ENCODE data around the gene CABCOCO1.

The CABCOCO1 gene, protein sequence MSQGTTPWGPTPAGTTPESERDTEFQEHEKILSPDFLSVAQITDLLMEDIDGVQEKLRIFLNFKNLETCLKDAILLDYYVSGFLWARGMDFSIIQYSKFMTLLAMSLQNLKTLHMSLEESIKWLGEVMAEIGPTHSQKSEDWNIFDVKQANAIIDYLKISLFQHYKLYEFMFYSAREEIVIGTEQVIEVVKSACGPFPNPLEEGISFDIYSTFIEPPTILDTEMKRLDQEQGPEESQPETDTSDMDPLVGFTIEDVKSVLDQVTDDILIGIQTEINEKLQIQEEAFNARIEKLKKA
- total RNA-seq = 0 reads per million in 2 experiments

DNA sequence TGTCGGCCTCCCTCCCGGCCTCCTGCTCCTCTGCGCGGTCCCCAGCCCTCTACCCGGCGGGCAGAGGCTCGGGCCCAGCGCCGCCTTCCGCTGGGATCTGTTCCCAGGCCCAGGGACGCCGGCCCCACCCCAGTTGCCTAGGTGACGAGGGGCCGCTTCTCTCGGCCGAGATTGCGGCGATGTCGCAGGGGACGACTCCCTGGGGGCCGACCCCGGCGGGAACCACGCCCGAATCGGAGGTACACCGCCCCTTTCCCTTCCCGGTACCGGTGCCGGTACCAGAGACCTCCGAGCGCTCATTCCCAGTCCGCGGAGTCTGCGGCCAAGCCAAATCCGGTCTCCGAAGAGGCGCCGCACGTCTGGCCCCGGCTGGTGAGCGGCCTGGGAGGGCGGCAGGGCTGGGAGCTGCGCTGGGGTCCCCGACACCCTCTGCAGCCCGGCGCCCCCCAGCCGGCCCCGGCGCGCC, at the start of gene CABCOCO1:
CABCOCO1 (plus strand) TSS at position 136 of the 466 bp plus-strand sequence; CDS start at position 180, 44 bp downstream.
- no peak for DNase-seq (ENCODE audit: low read depth)

DNA sequence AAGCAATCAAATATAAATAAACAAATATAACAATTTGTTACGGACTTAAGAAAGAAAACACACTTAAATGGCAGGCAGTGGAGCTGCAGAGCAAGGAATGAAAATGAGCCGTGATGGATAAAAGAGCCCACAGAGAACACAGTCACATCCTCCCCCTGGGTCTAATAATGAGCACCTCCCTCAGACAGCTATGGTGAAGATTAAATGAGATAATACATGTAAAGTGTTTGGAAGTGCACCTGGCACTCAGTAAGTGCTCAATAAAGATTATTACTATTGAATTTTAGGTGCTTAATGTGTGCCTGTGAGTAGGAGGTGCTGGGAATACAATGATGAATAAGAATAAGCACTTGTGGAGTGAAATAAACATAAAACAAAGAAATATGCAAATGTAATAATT, 49.1 kb upstream of the CABCOCO1 start:
- no peak for DNase-seq (ENCODE audit: low read depth)

DNA sequence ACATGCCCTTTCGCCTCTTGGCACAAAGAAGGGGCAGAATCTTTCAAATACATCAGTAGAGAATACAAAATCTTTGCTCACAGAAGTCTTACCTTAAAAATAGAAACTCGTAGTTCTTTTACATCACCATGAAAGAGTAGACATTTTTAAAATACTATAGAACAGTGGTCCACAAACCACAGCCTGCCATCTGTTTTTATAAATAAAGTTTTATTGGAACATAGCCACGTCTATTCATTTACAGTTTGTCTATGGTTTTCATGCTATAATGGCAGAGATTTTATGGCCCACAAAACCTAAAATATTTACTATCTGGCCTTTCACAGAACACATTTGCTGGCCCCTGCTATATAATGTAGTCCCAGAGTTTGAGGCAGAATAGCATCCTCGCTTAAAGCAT, 46.1 kb upstream of the CABCOCO1 start:
- no peak for DNase-seq (ENCODE audit: low read depth)

DNA sequence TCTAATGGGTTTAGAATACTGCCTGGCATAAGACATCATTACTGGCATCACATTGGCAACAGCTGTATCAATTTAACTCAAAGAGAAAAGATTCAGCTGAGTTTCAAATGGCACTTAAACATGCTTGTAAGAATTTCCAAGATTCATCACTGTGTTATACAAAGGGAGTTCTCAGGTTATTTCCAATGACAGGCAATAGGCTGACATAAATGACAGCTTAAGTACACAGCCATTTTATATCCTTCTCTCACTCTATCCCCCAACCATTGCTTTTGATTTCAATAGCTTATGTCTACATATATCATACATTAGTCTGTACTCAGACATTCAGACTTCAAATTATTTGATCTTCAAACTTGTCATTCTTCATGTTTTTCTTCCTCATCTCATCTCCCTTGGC, 45.5 kb upstream of the CABCOCO1 start:
- DNase-seq (ENCODE audit: low read depth) = no peak

DNA sequence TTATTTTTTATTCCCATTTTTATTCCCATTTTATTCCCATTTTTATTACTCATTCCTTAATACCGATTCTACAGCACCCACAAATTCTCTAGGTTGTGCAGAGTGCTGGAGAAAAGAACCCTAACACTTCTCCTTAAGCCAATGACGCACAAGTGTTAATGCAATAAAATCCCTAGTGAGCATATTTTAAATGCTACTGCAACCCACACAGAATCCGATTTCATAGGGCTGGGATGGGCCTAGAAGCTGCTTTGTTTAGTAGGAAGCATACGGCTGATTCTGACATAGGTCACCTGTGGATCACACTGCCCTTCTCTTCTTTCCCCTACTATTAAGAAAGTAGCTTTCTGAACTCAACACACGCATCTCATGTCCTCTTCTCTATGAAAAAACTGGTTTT, 45.1 kb upstream of the CABCOCO1 start:
- no peak for DNase-seq (ENCODE audit: low read depth)

DNA sequence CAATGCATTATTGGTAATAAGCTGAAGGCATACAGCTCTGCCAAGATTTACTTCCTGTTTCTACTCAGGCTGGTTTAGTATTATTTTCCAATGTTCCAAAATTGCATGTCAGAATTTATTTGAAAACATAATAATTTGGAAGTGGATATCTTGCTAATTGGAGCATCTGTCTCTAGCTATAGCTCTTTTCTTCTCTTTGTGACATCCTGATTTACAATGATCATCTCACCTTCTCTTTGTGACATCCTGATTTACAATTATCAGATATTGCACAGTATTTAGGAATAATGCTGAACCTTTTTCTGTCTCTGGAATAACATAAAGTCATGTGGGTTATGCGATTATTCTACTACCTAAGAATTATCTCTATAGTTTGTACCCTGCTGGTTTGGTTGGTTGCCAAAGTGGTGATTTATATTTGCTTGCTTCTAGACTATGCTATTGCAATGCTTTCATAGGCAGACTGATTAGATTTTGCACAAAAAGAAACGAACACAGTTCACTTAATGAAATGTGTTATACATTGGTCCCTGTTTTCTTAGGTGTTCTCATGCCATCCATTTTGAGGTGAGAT, 44.3 kb upstream of the CABCOCO1 start:
- no peak for DNase-seq (ENCODE audit: low read depth)

DNA sequence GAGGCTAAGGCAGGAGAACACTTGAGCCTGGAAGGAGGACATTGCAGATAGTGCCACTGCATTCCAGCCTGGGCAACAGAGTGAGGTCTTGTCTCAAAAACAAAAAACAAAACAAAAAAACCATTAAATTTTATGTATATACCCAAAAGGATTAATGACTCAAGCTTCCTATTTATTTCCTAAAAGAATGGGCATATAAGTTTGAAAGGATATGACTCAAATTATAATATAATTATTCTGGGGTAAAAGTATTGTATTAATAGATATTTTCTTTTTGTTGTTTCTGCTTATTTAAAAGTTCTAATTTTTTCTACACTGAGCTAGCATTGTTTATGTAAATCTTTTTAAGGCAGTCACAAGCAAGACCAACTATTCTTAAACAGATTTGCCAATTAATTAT, 42.2 kb upstream of the CABCOCO1 start:
- no peak for DNase-seq (ENCODE audit: low read depth)

DNA sequence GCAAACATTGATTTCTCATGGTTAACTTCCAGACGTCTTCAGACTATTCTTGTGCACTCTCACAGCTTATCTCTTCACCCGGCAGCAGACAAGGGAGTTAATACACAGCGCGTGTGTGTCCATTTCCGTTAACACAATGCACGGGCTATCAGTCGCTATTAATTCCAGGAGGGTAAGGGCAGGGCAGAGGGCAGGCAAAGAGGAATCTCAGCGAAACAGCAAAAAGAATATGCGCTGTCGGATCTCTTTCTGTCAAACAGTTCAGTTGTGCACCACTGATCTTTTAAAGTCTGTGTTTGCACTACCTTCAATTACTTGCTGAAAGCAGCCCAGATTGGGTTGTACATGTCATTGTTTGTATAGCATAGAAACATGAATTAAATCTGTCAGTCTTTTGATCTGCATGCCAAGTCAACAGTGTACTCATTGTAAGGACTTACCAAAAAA, 41.1 kb upstream of the CABCOCO1 start:
- no peak for DNase-seq (ENCODE audit: low read depth)

DNA sequence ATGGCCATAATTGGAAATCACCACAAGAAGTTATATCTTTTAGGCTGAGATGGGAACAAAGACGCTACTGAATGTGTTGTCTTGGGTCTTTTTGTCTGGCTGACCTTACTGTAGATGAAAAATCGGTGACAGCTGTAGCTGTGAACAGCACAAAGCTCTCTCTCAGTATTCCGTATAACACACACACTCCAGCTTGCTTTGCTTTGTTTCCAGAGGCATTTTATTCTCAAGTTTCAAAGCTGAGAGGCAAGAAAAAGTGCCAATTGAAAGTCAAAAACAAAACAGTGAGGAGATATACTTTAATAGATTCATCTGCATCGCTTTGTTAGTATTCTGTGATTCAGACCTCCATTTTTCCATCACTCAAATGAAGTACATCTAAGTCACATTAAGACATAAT, 39.6 kb upstream of the CABCOCO1 start:
- no peak for DNase-seq (ENCODE audit: low read depth)

DNA sequence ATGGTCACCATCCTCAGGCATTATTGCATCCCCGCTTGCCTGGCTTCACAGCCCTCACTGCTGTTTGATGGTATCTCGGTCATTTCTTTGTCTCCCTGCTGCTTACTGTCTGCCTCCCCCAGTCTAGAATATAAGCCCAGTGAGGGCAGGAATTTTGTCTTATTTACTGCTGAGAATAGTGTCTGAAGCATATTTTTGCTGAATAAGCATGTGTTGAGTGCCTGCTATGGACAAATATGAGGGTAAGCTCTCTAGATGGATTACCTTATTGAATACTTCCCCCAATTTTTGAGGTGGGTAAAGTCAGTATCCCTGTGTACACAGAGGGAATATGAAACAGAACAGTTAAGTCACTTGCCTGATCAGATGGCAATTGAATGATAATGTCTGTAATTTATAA, 36.5 kb upstream of the CABCOCO1 start:
- no peak for DNase-seq (ENCODE audit: low read depth)

DNA sequence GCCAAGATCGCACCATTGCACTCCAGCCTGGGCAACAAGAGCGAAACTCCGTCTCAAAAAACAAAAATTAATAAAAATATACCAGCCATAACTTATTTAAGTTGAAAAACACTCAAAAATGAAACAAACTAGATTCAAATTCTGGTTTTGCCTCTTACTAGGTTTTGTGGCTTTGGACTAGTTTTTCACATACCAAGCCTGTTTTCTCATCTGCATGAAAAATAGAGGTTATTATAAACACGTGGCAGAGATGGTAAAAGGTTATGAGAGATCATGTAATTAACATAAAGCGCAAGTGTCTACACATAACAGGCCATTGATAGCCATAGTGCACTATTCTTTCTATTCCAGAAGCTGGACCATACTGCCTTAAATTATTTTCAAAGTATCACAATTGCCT, 35.5 kb upstream of the CABCOCO1 start:
- no peak for DNase-seq (ENCODE audit: low read depth)

DNA sequence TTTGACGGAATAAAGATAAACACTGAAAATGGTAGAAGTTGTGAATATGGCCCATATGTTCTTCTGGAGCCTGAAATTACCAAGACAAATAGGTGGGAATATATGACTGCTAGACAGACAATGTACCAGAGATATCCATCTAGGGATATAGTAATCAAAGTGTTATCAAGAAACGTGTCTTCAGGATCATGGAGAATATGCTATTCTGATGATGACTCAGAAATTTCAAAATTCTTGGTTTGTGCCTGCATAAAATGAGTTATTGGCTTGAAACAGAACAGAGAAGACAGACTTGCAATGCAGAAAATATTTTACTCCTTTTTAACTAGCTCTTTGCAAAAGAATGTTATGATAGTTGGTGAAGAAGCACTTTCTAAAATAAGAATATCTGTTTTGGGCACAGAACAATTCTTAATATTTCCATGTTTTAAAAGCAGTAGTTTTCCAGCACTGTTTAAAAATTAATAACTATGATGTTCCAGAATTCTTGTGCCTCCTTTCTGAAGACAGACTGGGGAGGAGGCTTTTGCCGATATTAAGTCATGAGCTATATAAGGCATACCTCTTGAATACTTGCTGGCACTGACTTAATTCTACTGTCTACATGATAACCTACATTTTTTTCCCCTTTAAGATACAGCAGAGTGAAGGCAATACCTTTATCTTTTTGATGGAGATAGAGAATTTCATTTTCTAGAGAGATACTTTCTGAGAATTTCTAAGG, 34.4 kb upstream of the CABCOCO1 start:
- no peak for DNase-seq (ENCODE audit: low read depth)

DNA sequence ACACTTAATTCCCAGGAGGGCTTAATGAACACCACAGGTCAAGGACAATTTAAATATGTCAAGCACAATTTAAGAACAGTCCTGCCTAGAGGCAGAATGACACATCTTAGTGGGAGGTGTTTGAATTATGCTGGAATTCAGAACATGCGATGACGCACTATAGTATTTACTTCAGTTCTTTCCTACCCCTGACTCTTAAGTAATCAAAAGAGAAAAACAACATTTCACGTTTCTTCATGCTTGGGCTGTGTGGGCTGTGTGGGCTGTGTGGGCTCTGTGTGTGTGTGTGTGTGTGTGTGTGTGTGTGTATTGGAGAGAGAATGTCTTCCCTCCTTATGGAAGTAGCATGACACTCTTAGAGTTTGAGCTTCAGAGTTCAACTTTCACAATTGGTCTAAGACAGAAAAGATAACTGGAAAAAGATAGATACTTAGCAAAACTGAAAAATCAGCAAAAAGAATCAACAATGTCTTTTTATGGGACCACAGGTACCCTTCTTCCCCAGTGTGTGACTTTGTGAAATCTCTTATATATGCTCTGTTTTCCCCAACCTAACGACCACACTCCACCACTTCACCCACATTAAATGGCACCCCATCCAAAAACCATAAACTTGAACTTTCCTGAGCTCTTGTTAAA, 33.7 kb upstream of the CABCOCO1 start:
- no peak for DNase-seq (ENCODE audit: low read depth)

DNA sequence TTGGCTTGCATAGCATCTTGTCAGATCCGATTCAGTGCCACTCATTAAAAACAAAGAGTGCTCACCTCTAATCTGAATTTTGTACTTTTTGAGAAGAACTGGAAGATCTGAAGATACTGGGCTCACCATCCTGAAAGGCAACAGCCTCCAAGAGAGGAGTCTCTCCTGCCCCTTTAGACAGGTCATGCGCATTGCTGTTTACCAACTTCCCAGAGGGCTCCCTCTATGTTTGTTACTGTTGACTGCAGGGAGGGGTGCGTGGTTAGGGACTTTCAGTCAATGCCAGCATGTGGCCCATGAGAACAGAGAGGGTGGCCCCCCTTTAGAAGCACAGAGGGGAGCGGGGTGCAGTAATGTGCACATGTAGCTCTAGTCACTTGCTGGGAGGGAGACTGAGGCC, 33.2 kb upstream of the CABCOCO1 start:
- no peak for DNase-seq (ENCODE audit: low read depth)

DNA sequence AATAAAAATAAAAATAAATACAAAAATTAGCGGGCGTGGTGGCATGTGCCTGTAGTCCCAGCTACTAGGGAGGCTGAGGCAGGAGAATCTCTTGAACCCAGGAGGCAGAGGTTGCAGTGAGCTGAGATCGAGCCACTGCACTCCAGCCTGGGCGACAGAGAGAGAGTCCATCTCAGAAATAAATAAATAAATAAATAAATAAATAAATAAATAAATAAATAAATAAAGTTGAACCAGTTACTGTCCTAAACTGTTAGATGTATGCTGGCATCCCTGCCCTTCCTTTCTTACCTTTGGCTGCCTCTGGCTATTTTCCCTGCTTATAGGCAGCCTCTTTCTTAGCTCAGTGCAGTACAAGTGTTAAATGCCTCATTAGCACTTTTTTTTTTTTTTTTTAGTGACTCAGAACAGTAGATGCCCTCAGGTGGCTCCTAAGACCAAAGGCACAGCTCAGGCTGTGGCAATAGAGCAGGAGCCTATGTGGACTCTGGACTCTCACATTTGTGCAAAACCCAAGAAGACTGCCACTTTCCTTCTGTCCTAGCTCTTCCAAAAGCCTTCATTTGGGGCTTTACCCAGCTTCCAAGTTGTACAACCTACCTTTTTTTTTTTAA, 30.6 kb upstream of the CABCOCO1 start:
- no peak for DNase-seq (ENCODE audit: low read depth)

DNA sequence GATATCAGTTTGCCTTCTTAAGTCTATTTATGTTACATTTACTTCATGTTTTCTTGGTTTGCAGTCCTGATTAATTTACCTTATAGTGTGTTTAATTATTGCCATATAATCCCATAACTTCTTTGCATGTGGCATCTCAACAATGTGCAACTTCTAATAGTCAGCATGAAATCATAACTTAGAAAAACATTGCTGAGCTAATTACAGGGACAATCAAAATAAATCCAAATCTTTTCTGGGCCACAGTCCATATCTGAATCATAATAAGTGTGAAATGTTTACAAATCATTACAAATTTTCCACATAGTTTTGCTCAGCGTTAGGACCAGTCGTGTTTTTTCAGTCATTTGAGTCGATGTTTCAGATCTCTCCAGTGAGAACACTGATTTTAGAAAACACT, 29.1 kb upstream of the CABCOCO1 start:
- DNase-seq (ENCODE audit: low read depth) = no peak

DNA sequence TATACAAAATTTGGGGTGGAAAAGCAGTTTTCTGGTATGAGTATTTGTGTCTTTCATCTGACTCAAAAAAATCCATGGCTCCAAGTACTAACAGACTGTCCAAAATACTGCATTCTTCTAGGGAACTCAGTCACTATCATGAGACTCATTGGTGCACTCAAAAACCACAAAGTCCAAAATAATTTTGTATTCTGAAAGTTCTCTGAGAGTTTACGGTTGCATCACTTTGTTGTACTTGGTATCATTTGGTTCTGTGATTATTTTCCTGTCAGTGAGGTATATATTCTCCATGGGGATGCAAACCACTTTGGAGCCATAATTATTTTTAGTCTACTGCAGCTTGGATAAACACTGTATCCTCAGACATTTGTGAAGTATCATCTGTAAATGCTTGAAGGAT, 28.0 kb upstream of the CABCOCO1 start:
- no peak for DNase-seq (ENCODE audit: low read depth)

DNA sequence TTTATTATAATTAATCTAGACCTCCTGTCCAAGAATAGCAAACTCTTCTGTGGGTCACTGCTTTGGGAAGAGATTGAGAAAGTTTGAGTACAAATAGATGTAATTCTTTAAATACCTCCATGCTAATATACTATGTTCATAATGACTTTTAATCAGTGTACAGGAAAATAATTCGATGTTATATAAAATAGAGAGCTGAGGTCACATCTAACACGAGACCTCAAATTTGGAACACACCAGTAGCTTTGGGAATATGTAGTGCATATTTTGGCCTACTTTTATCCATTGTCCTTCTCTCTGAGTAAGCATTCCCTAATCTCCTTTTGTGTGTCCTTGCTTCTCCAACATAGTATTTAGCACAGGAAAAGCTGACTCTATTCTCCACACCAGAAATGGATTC, 27.3 kb upstream of the CABCOCO1 start:
- DNase-seq (ENCODE audit: low read depth) = no peak

DNA sequence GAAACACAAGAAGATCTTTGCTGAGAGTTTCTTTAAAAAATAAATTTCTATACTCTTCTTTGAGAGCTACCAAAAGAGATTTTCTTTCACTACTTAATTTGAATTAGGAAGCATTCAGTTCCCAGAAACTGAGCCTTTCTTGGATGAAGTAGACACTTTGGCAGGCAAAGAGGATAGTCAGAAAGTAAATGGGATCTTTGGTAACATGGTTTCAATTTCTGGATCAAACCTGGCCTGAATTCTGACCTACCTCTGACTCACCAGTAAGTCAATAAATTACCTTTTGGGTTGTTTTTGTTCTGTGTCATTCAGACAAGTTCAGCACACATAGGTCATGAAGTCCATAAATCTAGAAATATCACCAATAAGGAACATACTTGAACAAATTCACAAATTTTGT, 26.8 kb upstream of the CABCOCO1 start:
- DNase-seq (ENCODE audit: low read depth) = no peak

DNA sequence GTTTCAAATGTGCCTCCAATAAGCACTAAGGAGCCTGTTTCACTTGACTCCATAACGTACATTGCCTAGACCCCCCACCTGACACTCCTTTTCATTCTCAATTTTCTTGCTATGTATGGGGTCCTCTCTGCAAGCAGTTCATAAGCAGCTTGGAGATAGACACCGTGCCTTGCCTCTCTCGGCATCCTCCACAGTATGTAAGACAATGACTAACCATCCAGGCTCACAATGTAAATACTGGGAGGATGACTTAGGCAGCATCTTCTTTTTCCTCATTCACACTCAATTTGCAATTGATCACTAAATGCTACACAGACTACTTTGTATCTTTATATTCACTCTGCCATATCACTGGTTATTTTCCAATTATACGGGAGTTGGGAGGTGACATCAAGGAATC, 22.8 kb upstream of the CABCOCO1 start:
- no peak for DNase-seq (ENCODE audit: low read depth)

DNA sequence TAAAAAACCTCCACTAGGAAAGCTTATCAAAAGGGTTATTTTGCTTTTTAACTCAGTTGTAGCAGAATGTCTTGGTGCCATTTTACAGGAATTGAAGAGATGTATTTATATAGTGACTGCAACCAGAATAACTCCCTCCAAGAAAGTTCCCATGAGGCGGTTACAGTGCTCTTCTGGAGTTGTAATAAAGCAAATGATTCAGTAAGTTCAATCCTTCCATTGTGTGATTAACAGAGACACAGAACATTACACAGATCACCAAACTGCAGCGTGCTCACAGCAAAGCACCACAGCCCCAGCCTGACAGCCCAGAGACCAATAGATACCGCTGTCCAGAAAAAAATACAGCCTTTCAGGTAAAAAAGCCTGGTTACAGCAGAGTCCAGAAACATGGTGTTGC, 21.9 kb upstream of the CABCOCO1 start:
- DNase-seq (ENCODE audit: low read depth) = no peak

DNA sequence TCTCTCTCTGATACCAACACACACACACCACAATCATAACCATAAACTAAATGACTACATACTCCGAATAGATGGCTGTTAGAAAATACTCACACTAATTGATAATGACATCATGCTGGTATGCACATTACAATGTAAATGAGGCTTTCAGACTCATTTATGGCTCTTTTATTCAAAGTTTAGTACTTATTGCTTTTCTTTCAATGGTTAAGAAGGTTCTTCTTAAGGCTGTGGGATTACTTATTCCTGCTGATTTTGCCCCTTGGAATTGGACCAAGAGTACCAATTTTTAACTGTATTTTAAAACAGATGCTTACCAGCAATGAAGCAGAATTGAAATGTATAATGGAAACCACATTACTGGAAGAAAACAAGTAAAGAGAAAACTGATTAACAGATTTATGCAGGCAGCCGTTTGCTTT, 20.6 kb upstream of the CABCOCO1 start:
- no peak for DNase-seq (ENCODE audit: low read depth)
